ENCODE data around the gene PKHD1.
A peak's percentile ranks its signal among the peaks of the same experiment; 100 is the strongest.

PKHD1 gene

GRCh38 chr6:52055451-52055850 is 32.0 kb downstream of the PKHD1 start:
- TF ChIP-seq CTCF (IDR thresholded peaks at IDR 0.05; ENCODE audit: low read depth, low read length, missing control alignments): no peak
- DNase-seq (ENCODE audit: low read depth): no peak
- in situ Hi-C loops (cut with HindIII; ENCODE audit: low sequenced_read_pairs): no loop called here
- no peak overlapping the region for H3K4me3 ChIP-seq (ENCODE audit: low read depth, low read length)

- TF ChIP-seq CTCF (IDR thresholded peaks at IDR 0.05; ENCODE audit: low read depth, low read length, missing control alignments): no peak
- in situ Hi-C loops (cut with HindIII; ENCODE audit: low sequenced_read_pairs): no loop called here
Observed at GRCh38 chr6:52053038-52053695, 34.2 kb downstream of the PKHD1 start.

GRCh38 chr6:52050051-52050405 is 37.4 kb downstream of the PKHD1 start:
- H3K4me3 ChIP-seq (ENCODE audit: low read depth, low read length): no peak overlapping the region
- DNase-seq (ENCODE audit: low read depth): no peak
- in situ Hi-C loops (cut with HindIII; ENCODE audit: low sequenced_read_pairs): no loop called here
- TF ChIP-seq CTCF (IDR thresholded peaks at IDR 0.05; ENCODE audit: low read depth, low read length, missing control alignments): no peak

More at GRCh38 chr6:52053038-52053695, 34.2 kb downstream of the PKHD1 start:
- no peak for DNase-seq (ENCODE audit: low read depth)
- no peak overlapping the region for H3K4me3 ChIP-seq (ENCODE audit: low read depth, low read length)

GRCh38 chr6:52049252-52050050 is 38.0 kb downstream of the PKHD1 start:
- peak; percentile 5 for DNase-seq (ENCODE audit: low read depth)
- in situ Hi-C loops (cut with HindIII; ENCODE audit: low sequenced_read_pairs): no loop called here

GRCh38 chr6:52046456-52046855 is 41.0 kb downstream of the PKHD1 start:
- in situ Hi-C loops (cut with HindIII; ENCODE audit: low sequenced_read_pairs): no loop called here
- no peak overlapping the region for H3K4me3 ChIP-seq (ENCODE audit: low read depth, low read length)
- DNase-seq (ENCODE audit: low read depth): no peak
- TF ChIP-seq CTCF (IDR thresholded peaks at IDR 0.05; ENCODE audit: low read depth, low read length, missing control alignments): no peak

More at GRCh38 chr6:52049252-52050050, 38.0 kb downstream of the PKHD1 start:
- peak; percentile 57 for TF ChIP-seq CTCF (IDR thresholded peaks at IDR 0.05; ENCODE audit: low read depth, low read length, missing control alignments)
- no peak overlapping the region for H3K4me3 ChIP-seq (ENCODE audit: low read depth, low read length)

- no peak overlapping the region for H3K4me3 ChIP-seq (ENCODE audit: low read depth, low read length)
- no peak for TF ChIP-seq CTCF (IDR thresholded peaks at IDR 0.05; ENCODE audit: low read depth, low read length, missing control alignments)
- DNase-seq (ENCODE audit: low read depth): no peak
- in situ Hi-C loops (cut with HindIII; ENCODE audit: low sequenced_read_pairs): no loop called here
Observed at GRCh38 chr6:52045481-52045880, 41.9 kb downstream of the PKHD1 start.

Measured in astrocyte of the cerebellum (primary cell).